NCI-H187 treated with DMSO at 0.1 percent for 48 hours (cell line): ENCODE measurements around the gene HELLS.
"Not testable (repeated sequence)": the region's sequence is repeated elsewhere in the genome, so short reads cannot be mapped to it uniquely, and the experiment has no call there.

Source experiments
- DNase-seq: peaks from one replicate; lab custom pipeline; 2025; lab: John Stamatoyannopoulos, UW

HELLS gene

GRCh38 chr10:94608559-94608958, 63.0 kb downstream of the HELLS start:
- DNase-seq = no peak

DNA sequence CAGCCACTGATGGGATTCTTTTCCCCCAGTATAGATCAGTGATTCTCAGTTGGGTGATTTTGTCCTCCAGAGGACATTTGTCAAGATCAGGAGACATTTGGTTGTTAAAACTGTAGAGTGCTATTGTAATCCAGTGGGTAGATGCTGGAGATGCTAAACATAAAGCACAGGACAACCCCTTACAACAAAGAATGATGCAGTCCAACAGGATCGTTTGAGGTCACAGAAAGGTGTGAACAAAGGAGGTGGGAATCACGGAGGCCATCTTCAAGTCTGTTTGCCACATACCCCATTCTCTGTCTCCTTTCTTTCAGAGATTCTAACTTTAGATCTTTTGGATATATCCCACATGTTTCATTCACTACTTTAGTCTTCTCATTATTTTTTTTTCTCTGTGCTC, 69.0 kb downstream of the HELLS start:
- no peak for DNase-seq

DNA sequence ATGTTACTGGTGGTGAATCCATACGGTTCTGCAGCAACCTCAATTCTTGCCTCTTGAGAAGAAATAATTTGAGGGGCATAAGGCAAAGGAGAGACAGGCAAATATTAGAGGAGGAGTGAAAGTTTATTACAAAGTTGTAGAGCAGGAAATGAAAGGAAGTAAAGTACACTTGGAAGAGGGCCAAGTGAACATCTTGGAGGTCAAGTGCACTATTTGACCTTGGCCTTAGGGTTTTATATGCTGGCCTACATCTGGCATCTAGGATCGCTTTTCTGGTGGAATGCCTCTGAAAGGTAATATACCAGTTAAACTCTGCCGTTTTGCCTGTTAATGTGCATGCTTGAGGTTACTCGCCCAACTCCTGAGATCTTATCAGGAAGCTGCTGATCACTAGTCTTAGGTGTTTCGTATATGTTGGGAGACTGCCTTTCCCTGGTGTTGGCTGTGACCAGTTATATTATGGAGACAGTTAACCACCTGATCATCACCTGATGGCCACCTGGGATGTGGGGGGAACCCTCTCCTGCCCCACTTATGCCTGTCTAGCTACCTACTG, 71.9 kb downstream of the HELLS start:
- no peak for DNase-seq

DNA sequence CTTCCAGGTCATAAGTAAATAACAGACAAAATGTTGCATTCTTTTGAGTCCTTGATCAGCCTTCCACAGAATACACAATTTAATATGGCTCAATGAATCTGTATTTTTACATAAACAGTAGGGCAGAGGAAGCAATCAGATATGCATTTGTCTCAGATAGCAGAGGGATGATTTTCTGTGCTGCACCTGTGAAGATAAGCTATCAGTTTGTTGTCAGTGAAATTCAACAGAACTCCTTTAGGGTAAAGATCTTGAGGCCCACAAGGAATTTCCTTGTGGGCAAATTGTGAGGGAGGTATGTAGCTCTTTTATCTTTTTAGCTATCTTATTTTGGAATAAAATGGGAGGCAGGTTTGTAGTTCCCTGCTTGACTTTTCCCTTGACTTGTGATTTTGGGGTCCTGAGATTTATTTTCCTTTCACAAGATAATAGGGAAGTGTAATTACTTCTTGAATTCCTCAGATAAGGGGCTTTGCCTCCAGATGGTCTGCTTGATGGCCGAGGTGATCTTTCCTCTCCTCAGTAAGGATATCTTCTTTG, 77.1 kb downstream of the HELLS start:
- DNase-seq = no peak

- DNase-seq = no peak
Measured at GRCh38 chr10:94623572-94623971, 78.0 kb downstream of the HELLS start.

GRCh38 chr10:94626476-94626875, 80.9 kb downstream of the HELLS start:
- no peak for DNase-seq

- DNase-seq = no peak
Measured at GRCh38 chr10:94627511-94627910, 81.9 kb downstream of the HELLS start.

- DNase-seq = no peak
Measured at GRCh38 chr10:94630017-94630688, 84.6 kb downstream of the HELLS start.

DNA sequence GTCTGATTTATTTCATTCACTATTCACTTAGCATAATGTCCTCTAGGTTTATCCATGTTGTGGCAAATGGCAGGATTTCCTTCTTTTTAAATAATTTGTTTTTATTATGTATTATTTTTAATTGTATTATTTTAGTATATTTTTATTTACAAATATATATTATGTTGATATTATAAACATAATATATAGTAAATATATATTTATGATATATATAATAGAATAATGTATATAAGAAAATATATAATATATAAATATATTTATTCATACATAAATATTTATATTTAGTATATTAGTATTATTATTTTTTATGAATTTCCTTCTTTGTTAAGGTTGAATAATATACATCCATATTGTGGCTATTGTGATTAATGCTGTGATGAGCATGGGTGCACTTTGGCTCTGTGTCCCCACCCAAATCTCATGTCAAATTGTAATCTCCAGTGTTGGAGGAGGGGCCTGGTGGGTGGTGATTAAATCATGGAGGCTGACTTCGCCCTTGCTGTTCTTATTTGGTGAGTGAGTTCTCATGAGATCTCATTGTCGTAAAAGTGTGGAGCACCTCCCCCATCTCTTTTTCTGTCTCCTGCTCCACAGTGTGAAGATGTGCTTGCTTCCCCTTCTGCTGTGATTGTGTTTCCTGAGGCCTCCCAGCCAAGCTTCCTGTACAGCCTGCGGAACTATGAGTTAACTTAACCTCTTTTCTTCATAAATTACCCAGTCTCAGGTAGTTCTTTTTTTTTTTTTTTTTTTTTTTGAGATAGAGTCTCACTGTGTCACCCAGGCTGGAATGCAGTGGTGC, 85.7 kb downstream of the HELLS start:
- no peak for DNase-seq

DNA sequence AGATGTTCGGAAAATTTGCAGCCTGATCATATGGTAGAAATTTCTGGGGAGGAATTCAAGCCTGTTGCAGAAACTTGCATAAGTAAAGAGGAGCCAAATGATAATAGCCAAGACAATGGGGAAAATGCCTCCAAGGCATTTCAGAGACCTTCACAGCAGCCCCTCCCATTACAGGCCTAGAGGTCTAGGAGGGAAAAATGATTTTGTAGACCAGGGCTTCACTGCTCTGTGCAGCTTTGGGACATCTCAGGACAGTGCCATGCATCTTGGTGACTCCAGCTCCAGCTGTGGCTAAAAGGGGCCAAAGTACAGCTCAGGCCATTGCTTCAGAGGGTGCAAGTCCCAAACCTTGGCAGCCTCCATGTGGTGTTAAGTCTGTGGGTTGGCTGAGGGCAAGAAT, 87.4 kb downstream of the HELLS start:
- DNase-seq = no peak

GRCh38 chr10:94638097-94638496, 92.5 kb downstream of the HELLS start:
- not testable (repeated sequence) for DNase-seq

DNA sequence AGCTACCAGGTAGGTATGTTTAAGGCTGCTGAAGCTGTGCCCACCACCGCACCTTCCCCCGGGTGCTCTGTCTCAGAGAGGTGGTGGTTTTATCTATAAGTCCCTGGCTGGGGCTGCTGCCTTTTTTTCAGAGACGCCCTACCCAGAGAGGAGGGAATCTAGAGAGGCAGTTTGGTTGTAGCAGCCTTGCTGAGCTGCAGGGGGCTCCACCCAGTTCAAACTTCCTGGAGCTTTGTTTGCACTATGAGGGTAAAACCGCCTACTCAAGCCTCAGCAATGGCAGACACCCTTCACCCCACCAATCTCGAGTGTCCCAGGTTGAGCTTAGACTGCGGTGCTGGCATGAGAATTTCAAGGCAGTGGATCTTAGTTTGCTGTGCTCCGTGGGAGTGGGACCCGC, 94.3 kb downstream of the HELLS start:
- DNase-seq = no peak

DNA sequence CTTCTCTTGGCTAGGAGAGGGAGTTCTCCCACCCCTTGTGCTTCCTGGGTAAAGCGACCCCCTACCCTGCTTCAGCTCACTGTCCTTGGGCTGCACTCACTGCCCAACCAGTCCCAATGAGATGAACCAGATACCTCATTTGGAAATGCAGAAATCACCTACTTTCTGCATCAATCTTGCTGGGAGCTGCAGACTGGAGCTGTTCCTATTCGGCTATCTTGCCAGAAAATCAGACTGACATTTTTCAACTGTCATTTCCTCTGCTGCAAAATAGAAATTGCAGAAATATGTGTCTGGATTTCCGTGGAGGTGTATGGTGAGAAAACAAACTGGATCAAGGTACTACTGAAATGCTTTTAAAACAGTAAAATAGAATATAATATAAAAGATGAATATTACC, 95.0 kb downstream of the HELLS start:
- DNase-seq = no peak

GRCh38 chr10:94641480-94641879, 95.9 kb downstream of the HELLS start:
- no peak for DNase-seq

DNA sequence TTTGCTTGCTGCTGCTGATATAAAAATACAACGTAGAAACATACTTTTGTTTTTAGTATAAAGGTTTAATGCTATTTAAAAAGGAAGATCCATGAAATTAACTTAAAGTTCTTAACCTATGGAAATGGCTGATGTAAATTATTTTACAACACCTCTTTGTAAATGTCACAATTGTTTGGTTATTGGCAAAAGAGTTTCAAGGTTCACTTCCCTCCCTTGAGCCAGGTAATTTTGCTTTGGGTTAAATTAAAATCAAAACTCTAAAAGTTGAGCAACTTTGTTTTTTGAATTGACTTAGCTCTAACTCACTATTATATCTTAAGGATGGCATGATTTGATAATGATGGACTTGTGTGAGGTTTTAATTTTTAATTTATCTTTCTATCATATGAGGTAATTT, 98.8 kb downstream of the HELLS start:
- no peak for DNase-seq

- no peak for DNase-seq
Measured at GRCh38 chr10:94645285-94645684, 99.7 kb downstream of the HELLS start.
